A673 (cell line): ENCODE results near the gene KBTBD13.

Experiments
- EZH2 ChIP-seq: fragments of 200-600 bp; sonication (generic); IDR thresholded peaks from 2 replicates; pipeline ENCODE4 v1.6.1; 2017; ENCODE audit warnings: borderline replicate concordance, low read depth, mild to moderate bottlenecking, mixed read lengths, antibody characterized with exemption, low read length; ENCODE audit not compliant: poor library complexity, severe bottlenecking
- TF ChIP-seq, protein P1 (sequence below): fragments of 300-800, 200-600 bp; sonication (generic); conservative IDR thresholded peaks from 2 replicates; pipeline ENCODE4 v1.5.1; 2017; ENCODE audit warnings: low read depth, mild to moderate bottlenecking, antibody characterized with exemption, low read length, moderate library complexity, mixed read lengths

DNA sequence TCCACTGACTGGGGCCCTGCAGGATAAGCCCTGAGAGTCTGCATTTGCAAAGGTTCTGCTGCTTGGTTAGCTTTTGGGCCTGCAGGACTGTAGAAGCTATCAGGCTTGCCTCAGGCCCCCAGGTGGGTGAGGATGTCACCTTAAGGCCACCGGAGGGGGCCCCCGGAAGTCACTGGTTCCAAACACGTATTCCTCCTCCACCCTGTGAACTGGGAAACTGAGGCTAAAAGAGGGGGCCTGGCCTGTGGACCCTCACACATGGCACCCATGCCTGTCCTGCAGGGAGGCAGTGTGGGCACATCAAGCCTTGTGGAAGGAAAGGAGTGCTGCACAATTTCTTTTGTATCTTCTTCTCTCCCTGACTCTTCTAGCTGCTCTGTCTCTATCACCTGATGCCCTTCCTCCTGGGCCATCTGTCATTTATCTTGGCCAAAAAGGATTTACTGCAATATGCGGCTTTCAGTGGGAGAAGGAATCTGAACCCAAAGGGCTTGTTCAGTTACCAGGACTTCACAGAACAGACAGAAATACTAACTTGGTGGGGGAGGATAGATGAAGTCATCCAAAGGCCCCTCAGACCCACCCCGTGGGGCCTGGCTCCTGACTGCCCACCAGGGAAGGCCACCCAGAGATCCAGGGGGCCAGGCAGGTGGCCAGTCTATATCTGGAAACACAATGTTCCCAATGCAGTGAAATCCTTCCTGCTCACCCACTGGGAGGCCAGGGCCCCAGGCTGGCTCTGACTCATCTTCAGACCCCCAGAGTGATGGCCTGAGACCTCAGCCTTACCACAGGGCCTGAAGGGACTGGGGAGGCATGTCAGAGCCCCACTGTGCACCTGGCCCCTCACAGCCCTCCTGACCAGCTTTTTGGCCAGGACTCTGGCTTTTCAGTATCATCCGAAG lies 20.2 kb downstream of the KBTBD13 start:
- TF ChIP-seq, protein P1, sequence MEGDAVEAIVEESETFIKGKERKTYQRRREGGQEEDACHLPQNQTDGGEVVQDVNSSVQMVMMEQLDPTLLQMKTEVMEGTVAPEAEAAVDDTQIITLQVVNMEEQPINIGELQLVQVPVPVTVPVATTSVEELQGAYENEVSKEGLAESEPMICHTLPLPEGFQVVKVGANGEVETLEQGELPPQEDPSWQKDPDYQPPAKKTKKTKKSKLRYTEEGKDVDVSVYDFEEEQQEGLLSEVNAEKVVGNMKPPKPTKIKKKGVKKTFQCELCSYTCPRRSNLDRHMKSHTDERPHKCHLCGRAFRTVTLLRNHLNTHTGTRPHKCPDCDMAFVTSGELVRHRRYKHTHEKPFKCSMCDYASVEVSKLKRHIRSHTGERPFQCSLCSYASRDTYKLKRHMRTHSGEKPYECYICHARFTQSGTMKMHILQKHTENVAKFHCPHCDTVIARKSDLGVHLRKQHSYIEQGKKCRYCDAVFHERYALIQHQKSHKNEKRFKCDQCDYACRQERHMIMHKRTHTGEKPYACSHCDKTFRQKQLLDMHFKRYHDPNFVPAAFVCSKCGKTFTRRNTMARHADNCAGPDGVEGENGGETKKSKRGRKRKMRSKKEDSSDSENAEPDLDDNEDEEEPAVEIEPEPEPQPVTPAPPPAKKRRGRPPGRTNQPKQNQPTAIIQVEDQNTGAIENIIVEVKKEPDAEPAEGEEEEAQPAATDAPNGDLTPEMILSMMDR, result no peak
- no peak for TF ChIP-seq EZH2
